ENCODE results near the gene MYLK.
A peak's percentile ranks its signal among the peaks of the same experiment; 100 is the strongest.
"Not testable (repeated sequence)": the region's sequence is repeated elsewhere in the genome, so short reads cannot be mapped to it uniquely, and the experiment has no call there.

Gene MYLK

DNA sequence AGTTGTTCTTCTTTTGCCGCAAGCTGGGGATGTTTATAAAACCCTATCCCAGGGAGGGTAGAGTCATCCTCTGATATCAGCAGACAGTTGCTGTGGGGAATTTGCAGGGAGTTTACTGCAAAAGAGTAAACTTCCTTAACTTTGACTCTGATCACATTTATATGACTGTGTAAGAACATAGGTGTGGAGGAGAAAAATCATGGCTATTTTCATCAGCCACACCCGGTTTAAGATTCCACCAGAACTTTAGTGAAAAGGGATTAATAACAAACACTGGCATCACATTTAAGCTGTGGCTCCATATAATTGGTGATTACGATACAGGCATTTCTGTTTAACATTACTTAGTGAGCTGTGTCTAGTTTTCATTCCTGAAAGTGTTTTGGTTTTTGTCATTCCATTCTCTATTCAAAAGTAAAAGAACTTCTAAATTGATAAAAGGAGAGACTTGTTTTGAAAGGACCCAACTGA lies 143.1 kb downstream of the MYLK start:
- peak; percentile 14 for DNase-seq

DNA sequence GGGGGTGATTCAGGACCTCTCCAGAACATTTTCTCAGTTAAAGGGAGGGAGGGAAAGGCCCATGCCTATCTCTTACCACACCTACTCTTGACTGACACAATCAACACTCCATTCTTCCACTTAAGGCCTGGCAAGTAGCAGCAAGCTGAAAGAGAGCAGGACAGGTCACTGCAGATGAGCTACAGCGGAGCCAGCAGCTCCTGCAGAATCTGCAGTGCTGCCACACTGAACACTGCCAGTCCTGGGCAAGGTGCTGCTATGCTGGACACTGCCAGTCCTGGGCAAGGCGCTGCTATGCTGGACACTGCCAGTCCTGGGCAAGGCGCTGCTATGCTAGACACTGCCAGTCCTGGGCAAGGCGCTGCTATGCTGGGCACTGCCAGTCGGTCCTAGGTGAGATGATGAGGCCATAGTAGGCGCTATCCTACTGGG lies 143.7 kb downstream of the MYLK start:
- no peak for DNase-seq

DNA sequence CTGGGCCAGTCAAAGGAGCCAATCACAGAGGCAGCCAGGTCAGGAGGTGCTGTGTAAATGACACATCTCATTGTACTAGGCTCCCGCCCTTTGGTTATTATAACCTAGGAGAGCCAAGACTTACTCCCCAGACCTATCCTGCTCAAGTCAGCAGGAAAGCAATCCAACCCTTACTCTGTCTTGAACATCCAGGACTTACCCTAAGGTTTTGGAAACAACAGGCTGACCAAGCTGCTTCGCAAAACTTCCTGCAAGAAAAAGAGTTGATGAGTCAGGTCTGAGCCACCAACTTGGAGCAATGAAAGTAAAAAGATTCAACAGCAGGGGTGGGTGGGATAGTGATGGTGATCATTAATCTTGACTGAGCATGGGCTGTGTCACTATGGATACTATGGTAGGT lies 144.4 kb downstream of the MYLK start:
- no peak for DNase-seq

DNA sequence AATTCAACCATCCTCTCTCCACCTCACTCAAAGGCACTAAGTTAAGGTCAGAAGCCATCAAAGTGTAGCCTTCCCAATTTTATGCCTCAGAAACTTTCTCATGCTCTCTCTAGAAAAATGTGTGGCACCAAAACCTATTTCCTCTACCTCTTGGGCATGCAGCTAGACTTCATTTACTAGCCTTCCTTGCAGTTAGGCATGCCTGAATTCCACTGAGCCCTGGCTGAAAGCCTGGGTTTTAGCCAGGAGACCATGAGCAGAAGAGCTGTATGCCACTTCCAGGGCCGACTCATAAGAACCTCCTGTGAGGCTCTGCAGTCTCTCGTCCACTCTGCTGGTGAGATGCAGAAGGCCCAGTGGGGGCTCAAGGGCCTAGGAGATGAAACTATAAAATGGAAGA lies 145.0 kb downstream of the MYLK start:
- no peak for DNase-seq

DNA sequence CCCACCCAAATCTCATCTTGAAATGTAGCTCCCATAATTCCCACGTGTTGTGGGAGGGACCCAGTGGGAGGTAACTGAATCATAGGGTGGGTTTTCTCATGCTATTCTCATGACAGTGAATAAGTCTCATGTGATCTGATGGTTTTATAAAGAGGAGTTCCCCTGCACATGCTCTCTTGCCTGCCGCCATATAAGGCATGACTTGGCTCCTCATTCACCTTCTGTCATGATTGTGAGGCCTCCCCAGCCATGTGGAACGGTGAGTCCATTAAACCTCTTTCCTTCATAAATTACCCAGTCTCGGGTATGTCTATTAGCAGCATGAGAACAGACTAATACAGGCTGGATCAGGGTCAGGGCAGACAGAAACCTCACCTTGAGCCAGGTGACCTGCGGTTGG lies 145.6 kb downstream of the MYLK start:
- not testable (repeated sequence) for DNase-seq

DNA sequence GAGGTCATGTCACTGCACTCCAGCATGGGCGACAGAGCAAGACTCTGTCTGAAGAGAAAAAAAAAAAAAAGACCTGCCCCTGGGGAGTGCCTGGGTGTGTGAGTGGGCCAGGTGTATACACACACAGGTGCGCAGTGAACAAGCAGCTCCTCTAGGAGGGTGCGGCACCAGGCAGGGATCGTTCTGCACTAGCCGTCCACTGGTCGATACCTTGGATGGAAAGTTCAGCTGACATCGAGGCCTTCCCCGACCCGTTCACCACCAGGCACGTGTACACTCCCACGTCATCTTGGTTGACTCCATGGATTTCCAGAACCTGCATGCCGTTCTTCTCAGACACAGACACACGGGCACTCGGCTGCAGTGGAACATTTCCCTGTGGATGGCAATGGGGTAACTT lies 147.0 kb downstream of the MYLK start:
- DNase-seq: no peak

DNA sequence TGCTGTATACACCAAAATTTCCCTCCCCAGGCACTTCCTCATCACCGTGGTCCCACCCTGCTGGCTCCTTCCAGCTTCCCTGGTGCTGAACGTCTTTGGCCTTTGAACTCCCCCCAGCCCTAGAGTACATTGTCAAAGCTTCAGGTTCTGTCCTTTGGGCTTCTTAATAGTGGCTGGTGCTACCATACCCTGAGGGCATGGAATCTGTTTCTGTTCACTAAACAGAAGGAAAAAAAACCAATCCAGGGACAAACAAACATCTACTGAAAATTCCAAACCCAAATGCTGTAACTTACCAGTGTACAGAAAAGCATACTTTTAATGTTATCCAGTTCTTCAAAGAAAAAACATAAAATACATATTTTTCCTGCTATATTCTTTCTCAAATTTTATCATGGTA lies 148.7 kb downstream of the MYLK start:
- no peak for DNase-seq

DNA sequence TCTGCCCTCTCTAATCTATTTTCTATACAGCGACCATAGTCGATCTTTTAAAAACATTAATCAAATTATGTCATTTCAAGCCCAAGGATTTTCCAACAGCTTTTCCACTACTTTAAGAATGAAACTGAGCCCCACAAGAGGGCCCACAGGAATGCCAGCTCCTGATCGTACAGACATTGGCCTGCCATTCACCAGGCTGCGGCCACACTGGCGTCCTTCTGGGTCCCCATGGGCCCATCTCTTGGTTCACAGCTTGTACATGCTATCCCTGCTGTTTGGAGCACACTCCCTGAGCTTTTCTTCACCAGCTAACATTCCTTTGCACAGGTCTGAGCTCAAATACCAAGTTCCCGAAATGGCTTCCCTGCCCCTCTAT lies 149.6 kb downstream of the MYLK start:
- no peak for DNase-seq

DNA sequence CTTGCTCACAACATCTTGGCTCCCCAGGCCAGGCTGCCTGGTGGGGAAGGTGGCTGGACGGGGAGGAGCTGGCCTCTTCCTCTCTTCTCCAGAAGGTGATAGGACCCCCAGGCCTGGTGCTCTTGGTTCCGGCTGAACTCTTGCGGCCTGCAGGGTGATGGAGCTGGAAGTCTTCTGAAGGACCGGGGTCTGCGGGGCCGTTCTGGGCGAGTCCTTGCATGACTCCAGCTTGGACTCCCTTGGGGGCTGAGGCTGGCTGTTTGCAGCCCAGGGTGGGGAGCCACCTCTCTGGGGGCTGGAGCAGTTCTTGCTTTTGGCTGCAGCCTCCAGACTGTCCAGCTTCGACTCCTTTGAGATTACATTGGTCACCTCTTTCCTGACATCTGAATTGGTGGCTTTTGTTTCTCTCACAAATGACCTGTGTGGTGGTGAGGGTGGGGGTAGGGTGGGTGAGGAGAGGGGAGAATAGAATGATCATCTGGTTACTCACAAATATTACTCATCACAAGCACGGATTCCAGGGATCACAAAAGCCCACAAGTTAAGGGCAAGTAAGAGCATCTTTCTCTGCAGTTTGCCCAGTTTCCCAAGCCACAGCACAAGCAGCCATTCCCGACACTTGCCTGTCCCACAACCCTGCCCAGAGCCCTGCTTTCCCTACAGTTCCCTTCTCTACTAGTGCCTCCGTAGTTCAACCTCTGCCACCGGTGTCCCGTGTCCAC lies 150.2 kb downstream of the MYLK start:
- DNase-seq: no peak

DNA sequence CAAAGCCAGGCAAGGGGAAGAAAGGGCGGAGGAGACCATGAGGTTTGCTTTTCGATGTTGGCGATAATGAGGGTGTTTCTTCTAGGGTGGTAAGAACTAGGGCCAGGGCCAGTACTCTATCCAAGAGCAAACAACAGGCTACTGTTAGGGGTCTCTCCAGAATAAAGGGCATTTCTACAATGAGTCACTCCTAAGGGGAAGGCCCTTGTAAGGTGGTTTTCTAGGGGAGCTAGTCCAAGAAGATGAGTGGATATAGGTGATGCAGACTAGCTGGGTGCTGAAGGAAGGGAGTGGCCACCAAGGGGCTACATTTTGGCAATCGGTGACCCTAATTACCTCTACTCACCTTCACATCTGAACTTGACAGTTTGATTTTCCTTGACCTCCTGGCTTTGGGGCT lies 150.8 kb downstream of the MYLK start:
- no peak for DNase-seq

DNA sequence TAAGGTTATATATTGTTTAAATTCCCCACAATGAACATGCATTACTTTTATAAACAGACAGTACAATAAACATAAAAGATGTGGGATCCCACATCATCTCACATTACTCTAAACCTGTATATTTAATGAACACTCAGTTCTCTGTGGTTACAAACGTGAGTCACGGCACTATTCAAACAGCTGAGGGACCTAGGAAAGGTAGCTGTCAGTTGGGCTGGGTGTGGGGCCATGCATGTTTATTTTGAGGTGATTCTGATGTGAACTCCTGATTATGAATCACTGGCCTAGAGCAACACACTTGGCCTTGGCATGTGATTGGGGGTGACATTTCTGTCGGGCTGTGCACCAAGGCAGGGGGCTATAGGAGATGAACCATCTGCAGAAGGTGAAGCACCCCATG lies 151.7 kb downstream of the MYLK start:
- DNase-seq: no peak

DNA sequence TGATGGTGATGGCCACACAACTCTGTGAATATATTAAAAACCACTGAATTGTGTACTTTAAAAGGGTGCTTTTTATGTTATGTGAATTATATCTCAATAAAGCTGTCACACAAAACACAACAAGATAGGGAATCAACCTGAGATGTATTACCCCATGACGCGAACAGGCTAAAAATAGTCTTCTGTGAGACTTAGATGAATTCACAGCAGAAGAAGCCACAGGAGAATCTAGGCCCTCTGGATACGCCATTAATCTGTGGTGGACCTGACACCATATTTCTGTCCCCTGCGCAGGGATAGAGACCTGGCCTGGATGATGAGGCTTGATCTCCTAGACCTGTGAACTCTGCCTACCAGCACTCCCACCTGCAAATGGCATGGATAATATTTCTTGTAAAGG lies 153.3 kb downstream of the MYLK start:
- DNase-seq: no peak

DNA sequence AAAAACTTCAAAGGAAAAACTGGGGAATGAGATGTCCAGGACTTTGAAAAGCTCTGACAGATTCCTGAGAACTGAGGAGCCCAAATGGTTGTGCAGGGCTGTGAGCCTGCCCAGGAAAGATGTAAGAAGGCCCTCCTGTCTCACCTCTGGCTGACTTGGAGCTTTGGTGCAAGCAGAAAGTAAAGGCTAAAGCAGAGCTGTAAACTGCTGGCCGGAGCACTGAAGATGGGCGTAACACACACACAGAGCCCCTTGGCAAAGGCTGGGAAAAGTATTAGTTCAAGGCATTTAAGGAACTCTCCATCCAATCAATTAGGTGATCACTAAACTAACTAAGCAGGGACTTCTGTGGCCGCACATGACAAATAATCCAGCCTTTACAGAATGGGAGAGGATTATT lies 155.1 kb downstream of the MYLK start:
- DNase-seq: no peak

DNA sequence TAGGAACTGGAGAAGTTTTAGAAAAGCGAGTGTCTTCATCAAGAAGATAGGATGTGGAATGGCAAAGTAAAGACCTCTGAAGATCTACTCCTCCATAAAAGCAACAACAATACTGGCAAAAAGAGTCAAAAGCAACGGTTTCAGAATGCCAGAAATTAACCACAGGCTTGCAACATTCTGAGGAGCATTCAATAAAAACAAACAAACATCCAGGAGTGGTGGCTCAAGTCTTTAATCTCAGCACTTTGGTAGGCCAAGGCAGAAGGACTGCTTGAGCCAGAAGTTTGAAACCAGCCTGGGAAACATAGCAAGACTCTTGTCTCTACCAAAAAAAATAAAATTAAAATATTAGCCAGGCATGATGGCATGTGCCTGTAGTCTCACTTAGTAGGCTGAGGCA lies 156.1 kb downstream of the MYLK start:
- DNase-seq: no peak

DNA sequence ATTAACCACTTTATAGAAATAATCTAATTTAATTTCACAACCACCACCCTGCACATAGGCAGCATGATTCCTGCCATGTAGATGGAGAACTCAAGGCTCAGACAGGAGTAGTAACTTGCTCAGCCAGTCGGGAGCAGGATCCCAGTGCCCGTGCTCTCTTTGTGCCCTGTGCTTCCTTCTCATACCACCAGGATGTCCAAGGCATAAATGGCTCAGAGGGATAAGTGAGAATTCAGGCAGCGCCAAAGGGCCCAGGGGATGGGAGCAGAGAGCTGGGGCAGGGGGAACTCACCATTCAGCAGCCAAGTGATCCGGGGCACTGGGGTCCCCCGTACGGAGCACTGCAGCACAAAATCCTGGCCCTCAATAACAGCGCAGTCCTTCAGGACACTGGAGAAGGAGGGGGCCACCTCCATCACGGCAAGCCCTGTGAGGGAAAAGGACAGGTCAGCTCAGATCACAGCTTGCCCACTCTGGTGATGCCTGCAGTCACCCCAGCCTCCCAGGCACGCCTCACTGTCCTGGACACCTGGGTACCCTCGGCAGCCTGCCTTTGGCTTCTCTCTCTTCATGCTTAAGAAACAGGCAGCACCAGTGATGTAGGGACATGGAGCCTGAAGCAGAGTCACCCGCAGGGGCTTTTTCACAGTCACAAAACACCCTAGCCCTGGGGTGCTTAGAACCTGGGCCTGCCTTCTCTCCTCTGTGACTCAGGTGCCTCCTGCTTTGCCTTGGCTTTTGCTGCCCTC lies 158.3 kb downstream of the MYLK start:
- no peak for DNase-seq

DNA sequence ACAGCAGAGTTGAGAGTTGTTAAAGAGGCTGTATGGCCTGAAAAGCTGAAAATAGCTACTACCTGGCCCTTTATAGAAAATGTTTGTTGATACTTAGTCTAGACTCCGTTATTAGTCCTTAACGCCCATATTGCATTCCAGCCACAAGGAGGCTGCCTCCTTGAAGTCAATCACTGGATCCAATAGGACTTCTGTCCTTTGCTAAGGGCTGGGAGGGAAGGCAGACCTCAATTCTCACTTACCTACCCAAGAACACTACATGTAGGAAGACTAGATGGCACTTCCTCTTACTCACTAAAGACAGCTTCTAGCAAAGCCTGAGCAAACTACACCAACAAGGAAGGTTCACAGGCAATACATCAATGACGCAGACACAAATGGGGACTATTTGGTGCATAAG lies 159.8 kb downstream of the MYLK start:
- no peak for DNase-seq

DNA sequence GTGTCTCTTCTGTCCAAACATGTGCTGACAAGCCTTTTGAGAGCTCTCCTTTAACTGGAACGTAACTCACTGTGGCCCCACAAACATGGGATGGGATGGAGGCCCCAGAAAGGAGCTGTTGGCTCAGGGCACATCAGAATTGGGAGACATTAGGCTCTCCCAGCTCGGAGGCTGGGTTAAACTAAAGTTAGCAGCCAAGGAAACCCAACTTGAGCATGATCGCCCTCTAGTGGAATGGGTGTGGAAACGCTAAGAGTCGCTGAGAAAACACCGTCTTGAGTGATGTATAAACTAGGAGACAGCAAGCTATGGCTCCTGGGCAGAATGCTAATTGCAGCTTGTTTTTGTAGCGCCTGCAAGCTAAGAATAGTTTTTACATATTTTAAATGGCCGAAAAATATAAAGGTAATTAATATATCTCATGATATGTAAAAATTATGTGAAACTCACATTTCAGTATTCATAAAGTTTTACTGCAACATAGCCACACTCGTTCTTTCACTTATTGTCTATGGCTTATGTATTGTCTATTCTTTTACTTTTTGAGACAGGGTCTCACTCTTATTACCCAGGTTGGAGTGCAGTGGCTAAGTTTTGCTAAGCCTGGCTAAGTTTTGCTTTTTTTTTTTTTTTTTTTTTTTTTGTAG lies 160.5 kb downstream of the MYLK start:
- DNase-seq: peak; percentile 71

DNA sequence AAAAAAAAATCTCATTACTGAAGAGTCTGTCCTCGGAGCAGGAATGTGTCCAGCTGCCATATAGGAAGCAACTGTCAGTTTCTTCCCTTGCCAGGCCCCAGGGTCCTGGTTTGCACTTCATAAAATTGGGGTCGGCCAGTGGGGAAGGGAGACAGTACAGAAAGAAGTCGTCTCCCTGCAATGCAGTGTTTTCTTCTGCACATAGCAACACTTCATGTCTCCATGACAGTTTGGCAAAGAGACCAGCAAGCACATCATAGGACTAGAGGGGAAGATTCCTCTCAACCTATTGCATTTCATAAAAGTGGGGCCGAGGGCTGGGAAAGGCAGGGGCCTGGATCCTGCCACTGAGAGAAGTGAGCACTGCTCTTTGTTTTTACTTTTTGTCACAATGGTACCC lies 161.1 kb downstream of the MYLK start:
- DNase-seq: no peak

DNA sequence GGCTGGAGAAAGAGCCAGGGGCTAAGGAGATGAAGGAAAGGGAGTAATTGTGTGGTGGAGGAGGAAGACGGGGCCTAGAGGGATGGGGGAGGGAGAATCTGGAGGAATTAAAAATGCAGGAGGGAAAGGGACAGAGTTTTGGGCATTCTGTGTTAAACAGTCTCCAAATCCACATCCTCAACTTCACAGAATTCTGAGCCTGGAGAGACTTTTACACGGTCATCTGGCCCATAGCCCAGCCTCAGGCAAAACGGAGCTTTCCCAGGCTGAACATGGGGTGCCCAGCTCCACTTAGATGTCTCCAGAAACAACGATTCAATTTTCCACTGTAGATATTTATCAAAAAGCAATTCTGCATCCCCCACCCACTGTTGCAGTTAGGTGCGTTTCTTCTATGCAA lies 161.7 kb downstream of the MYLK start:
- DNase-seq: no peak

DNA sequence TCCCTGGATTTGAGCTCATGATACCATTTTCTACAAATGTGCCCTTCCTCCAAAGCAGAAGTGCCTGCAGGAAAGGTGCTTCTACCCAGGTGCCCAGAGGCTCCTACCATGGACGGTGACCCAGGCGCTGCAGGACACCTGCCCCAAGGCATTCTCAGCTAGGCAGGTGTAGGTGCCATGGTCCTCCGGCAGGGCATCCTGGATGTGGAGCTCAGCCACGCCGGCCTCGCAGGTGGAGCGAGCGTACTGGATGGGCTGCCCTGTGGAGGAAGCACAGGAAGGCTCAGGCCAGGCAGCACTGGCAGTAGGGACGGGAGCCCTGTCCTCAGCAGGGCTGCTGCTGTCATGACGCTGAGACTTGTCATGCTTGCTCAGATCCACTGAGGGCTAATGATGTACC lies 162.1 kb downstream of the MYLK start:
- DNase-seq: no peak

DNA sequence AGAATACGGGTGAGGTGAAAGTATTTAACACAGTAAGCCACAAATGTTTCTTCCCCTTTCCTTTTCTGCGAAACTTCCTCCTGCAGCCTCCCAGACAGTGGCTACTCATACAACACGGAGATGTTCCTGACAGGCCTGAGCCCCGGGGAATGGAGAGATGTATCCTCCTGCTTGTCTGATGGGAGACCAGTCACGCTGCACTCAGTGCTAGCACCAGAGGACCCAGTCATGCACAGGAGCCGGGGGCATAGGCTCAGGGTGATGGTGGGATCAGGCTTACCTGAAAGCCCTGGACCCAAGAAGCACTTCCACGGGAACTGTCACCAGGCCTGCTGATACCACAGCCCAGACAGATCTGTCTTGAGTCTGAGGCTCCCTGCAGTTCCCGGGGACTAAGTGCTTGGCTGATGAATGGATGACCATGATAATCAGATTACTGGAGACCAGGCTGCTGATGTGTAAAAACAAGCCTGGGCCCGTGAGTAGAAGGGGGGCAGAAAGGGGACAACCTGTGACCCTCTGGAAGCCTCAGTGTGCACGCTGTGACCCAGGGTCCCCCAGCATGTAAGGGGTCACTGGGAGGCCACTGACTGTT lies 162.9 kb downstream of the MYLK start:
- DNase-seq: not testable (repeated sequence)

DNA sequence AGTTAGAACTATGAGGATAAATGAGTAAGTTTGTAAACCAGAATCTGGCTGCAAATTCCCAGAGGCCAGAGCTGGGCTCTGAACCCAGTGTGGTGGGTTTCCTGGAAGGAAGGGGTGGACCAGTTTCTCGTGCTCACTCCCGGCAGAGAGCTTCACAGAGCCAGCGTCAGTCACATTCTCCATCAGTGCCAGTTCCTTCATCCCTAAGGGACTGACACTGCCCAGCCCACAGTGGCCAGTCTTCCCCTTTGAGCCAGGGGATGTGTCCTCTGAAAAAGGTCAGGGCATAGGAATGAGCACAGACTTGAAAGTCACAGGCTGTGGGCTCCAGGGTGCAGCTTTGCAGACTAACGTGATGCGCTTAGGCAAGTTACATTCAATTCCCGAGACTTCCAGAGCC lies 163.5 kb downstream of the MYLK start:
- no peak for DNase-seq

DNA sequence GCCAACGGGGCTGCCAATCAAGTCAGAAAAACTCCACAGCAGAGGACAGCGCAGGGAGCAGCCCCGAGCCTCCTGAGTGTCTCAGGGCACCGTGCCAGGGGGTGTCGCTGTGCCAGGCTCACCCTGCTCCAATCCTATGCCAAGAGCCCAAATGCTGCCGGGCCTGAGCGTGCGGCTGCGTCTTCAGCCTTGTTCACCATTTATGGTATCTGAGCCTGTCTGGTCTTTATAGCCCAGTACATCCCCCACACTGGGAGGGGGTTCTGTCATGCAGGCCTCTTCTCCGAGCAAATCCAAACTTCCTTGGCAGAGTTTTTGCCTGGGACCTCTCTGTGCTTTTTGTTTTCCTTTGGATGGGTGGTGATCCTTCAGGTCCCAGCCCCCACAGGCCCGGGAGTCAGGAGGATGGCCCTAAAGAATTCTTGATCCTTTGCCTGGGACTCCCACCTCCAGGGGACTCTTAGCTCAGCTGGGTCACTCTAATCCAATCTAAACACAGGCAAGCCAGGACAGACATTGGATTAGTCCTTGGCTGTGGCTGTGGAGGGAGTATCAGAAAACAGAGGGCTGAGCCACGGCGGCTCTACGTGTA lies 164.2 kb downstream of the MYLK start:
- DNase-seq: no peak

Measured in inflammatory macrophage treated with lipopolysaccharide for 4 hours (primary cell).